Adrenal gland (tissue), 12 donors: ENCODE measurements around the gene NXPE1. TPM values are rescaled to one million over a fixed set of nuclear protein-coding genes. Genes with fewer than 3 reads are reported as not detected.

Experiments
- DNase-seq, 7 donors: peaks; one replicate each; pipeline ENCODE4 v3.0.0-alpha.2; 2019 to 2020
- H3K27ac ChIP-seq, 5 donors: fragments of 200-600 bp; sonication (generic) in 4 of 5; 1 replicate in 3 of 5; 2 replicates in 2 of 5; pipeline versions ENCODE4 v1.5.1 to v1.8.0; 2016 to 2020; ENCODE audit warnings: mild to moderate bottlenecking in 1 of 5
- H3K27me3 ChIP-seq: fragments of 200-600 bp; 2 replicates; pipeline ENCODE4 v1.8.0; 2021
- H3K36me3 ChIP-seq, 2 donors: fragments of 200-600 bp; replicated peaks in 1 of 2; 1 replicate in 1 of 2; 2 replicates in 1 of 2; pipeline versions ENCODE4 v1.5.1 to v1.8.0; 2018 to 2022
- H3K4me1 ChIP-seq, 2 donors: fragments of 200-600 bp; replicated peaks in 1 of 2; 1 replicate in 1 of 2; 2 replicates in 1 of 2; pipeline versions ENCODE4 v1.5.1 to v1.8.0; 2018 to 2021
- H3K4me3 ChIP-seq, 4 donors: fragments of 200-600 bp; sonication (generic) in 3 of 4; one replicate each; pipeline ENCODE4 v1.5.1; 2016 to 2018
- H3K9me3 ChIP-seq, 3 donors: fragments of 200-600 bp; sonication (generic) in 1 of 3; replicated peaks in 1 of 3; 1 replicate in 2 of 3; 2 replicates in 1 of 3; pipeline versions ENCODE4 v1.5.1 to v1.8.0; 2016 to 2021
- CTCF ChIP-seq, 6 experiments: fragments of 450-650 bp in 4 of 6; fragments of 200-600 bp in 2 of 6; sonication (generic) in 1 of 6; IDR thresholded peaks; 1 replicate in 5 of 6; 2 replicates in 1 of 6; pipeline versions ENCODE4 v1.5.1 to v1.8.0; 2016 to 2021; ENCODE audit warnings: antibody characterized with exemption in 6 of 6, mild to moderate bottlenecking in 2 of 6, moderate library complexity in 1 of 6
- POLR2A ChIP-seq, 2 donors: fragments of 450-650 bp; IDR thresholded peaks; one replicate each; pipeline ENCODE4 v1.6.1; 2017; ENCODE audit warnings: antibody characterized with exemption in 2 of 2, mild to moderate bottlenecking in 2 of 2, moderate library complexity in 1 of 2
- WGBS, 4 donors: extraction: QIAGEN DNeasy Blood & Tissue Kit in 2 of 4; methylation state at CpG; one replicate each; pipeline versions ENCODE4 v1.1.5 to v1.1.7; 2013 to 2017; 5-methylcytosine and 5-hydroxymethylcytosine counted together
- intact Hi-C, 2 donors: fragments of 100-400 bp; cut with DNase I; formaldehyde crosslinking; loops; one replicate each; pipeline versions ENCODE4 v1.14.1 to v1.15.0; 2022 to 2023
- polyA plus RNA-seq, 3 donors: library from polyadenylated mRNA; stranded (reverse); fragments of 200-250 nt in 2 of 3; fragments of 350-450 nt in 1 of 3; fragmentation: Illumina TruSeq in 1 of 3; extraction: RNeasy Lipid Tissue Mini Kit (QIAGEN cat#74804) in 1 of 3; gene quantifications; one replicate each; pipeline ENCODE4 v1.2.3, GENCODE V29; 2013 to 2014
- total RNA-seq, 9 donors: library from RNA; depleted of rRNA in 4 of 9; stranded (reverse); fragments of >200 nt in 4 of 9; fragments of 120-200 nt in 1 of 9; fragmentation: NEBNext Ultra II Directional in 1 of 9; extraction: Animal tissue kit (Norgen Biotek cat#: 25700) in 1 of 9; gene quantifications; one replicate each; pipeline versions ENCODE4 v1.1.0 to v1.2.4, GENCODE V29; 2013 to 2023
- donor health status: healthy with polysubstance abuse.
- donor health status: Bipolar disorder and iron deficiency.
- donor health status: DM: yes; HTN: yes; CAD: no.
- donor health status: DM: no; HTN: no; CAD: no.
- donor health status: DM: no; HTN: no; CAD: no.
- donor health status: DM: yes; HTN: yes; CAD: no.

Gene NXPE1
- total and polyA plus RNA-seq, 12 donors: 0.15 TPM; not detected in 11

- H3K9me3 ChIP-seq: no peaks in the 10 kb centered on the region
- no peak for TF ChIP-seq POLR2A (IDR thresholded peaks at IDR 0.05)
- TF ChIP-seq CTCF (IDR thresholded peaks at IDR 0.05): no peak
- no peak overlapping the region for H3K4me3 ChIP-seq
- no peaks in the 10 kb centered on the region for H3K36me3 ChIP-seq
- no peaks in the 10 kb centered on the region for H3K27me3 ChIP-seq
- no peak for DNase-seq
- intact Hi-C loops: no loop called here
- H3K4me1 ChIP-seq: no peaks in the 10 kb centered on the region
- 68 to 76% (median 74%) methylated on average over 1 of the region's 1 CpG for WGBS, 4 donors
- no peak overlapping the region for H3K27ac ChIP-seq
Measured at GRCh38 chr11:114556135-114556534, 3.5 kb downstream of the NXPE1 start.

DNA sequence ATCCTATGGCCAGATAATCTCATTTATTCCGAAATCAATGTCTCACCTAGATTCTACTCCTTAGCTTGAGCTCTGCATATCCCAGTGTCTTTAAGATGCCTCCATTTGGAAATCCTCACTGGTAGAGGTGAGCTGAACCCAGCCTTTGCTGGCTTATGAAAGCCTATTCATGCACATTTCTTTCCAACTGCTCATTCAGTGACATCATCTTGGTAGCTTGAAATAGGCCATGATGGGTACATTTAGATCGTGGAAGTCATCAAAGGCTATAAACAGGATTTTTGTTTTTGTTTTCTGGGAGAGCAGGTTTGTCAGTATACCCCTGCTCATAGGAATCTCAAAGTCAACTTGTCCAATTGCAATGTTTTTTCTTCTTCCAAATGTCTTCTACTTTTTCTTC lies 6.0 kb downstream of the NXPE1 start:
- no peak for DNase-seq

GRCh38 chr11:114551060-114551459 lies 8.6 kb downstream of the NXPE1 start:
- 70 to 76% (median 74%) methylated on average over 4 of the region's 4 CpGs for WGBS, 4 donors
- no peak for DNase-seq

More for the DNA sequence above, 6.0 kb downstream of the NXPE1 start:
- Histone ChIP-seq H3K9me3 (no peaks in the 10 kb centered on the region), H3K36me3 (no peaks in the 10 kb centered on the region), H3K27me3 (no peaks in the 10 kb centered on the region), H3K4me1 (no peaks in the 10 kb centered on the region), H3K27ac (no peak overlapping the region), H3K4me3 (no peak overlapping the region)
- TF ChIP-seq CTCF (IDR thresholded peaks at IDR 0.05) (no peak), POLR2A (IDR thresholded peaks at IDR 0.05) (no peak)
- WGBS, 4 donors: 77 to 95% (median 81%) methylated on average over 2 of the region's 2 CpGs
- intact Hi-C loops: no loop called here

GRCh38 chr11:114525682-114526081 lies 34.0 kb downstream of the NXPE1 start:
- Histone ChIP-seq H3K27me3 (no peaks in the 10 kb centered on the region), H3K4me3 (no peak overlapping the region), H3K4me1 (no peaks in the 10 kb centered on the region), H3K27ac (no peak overlapping the region), H3K36me3 (no peaks in the 10 kb centered on the region), H3K9me3 (no peaks in the 10 kb centered on the region)
- no peak for DNase-seq
- WGBS, 4 donors: 80 to 94% (median 81%) methylated on average over 2 of the region's 2 CpGs
- no peak for TF ChIP-seq POLR2A (IDR thresholded peaks at IDR 0.05)
- TF ChIP-seq CTCF (IDR thresholded peaks at IDR 0.05): no peak
- intact Hi-C loops: no loop called here

More at GRCh38 chr11:114551060-114551459, 8.6 kb downstream of the NXPE1 start:
- no peak overlapping the region for H3K4me3 ChIP-seq
- H3K27me3 ChIP-seq: no peaks in the 10 kb centered on the region
- no peaks in the 10 kb centered on the region for H3K36me3 ChIP-seq
- intact Hi-C loops: no loop called here
- H3K4me1 ChIP-seq: no peaks in the 10 kb centered on the region
- TF ChIP-seq CTCF (IDR thresholded peaks at IDR 0.05): no peak
- TF ChIP-seq POLR2A (IDR thresholded peaks at IDR 0.05): no peak
- no peak overlapping the region for H3K27ac ChIP-seq
- no peaks in the 10 kb centered on the region for H3K9me3 ChIP-seq
